Smooth muscle cell (in vitro differentiated cells): ENCODE measurements around the gene RIC1. TPM values are rescaled to one million over a fixed set of nuclear protein-coding genes. Genes with fewer than 3 reads are reported as not detected.

Source experiments
- DNase-seq: peaks from one replicate; lab custom pipeline; 2025; ENCODE audit not compliant: unreplicated experiment; lab: John Stamatoyannopoulos, UW
- H2AFZ ChIP-seq: fragments of 200-600 bp; sonication (generic); 2 replicates; pipeline ENCODE4 v1.6.0; 2016; ENCODE audit warnings: antibody characterized with exemption, low read depth, mild to moderate bottlenecking
- H3F3A ChIP-seq: fragments of 200-600 bp; sonication (generic); 2 replicates; pipeline ENCODE4 v1.6.0; 2017; ENCODE audit warnings: antibody characterized with exemption, low read depth
- H3K27ac ChIP-seq: fragments of 200-600 bp; sonication (generic); 2 replicates; pipeline ENCODE4 v1.5.1; 2016; ENCODE audit warnings: low read depth, mild to moderate bottlenecking
- H3K27me3 ChIP-seq: fragments of 200-600 bp; sonication (generic); 2 replicates; pipeline ENCODE4 v1.6.1; 2016; ENCODE audit warnings: low read depth, mild to moderate bottlenecking
- H3K36me3 ChIP-seq: fragments of 200-600 bp; sonication (generic); 2 replicates; pipeline ENCODE4 v1.5.1; 2016; ENCODE audit warnings: low read depth
- H3K4me1 ChIP-seq: fragments of 200-600 bp; sonication (generic); 2 replicates; pipeline ENCODE4 v1.5.1; 2016; ENCODE audit warnings: low read depth
- H3K4me2 ChIP-seq: fragments of 200-600 bp; sonication (generic); 2 replicates; pipeline ENCODE4 v1.6.0; 2016; ENCODE audit warnings: mild to moderate bottlenecking
- H3K4me3 ChIP-seq: fragments of 200-600 bp; sonication (generic); 2 replicates; pipeline ENCODE4 v1.5.1; 2016; ENCODE audit warnings: mild to moderate bottlenecking
- H3K79me2 ChIP-seq: fragments of 200-600 bp; sonication (generic); 2 replicates; pipeline ENCODE4 v1.6.0; 2016; ENCODE audit warnings: low read depth, mild to moderate bottlenecking
- H3K9ac ChIP-seq: fragments of 200-600 bp; sonication (generic); 2 replicates; pipeline ENCODE4 v1.6.0; 2016; ENCODE audit warnings: low read depth
- H3K9me3 ChIP-seq: fragments of 200-600 bp; sonication (generic); replicated peaks from 2 replicates; pipeline ENCODE4 v1.5.1; 2016; ENCODE audit warnings: low read depth
- H4K20me1 ChIP-seq: fragments of 200-600 bp; sonication (generic); 2 replicates; pipeline ENCODE4 v1.6.0; 2016; ENCODE audit warnings: low read depth
- WGBS: methylation state at CpG from one replicate; pipeline ENCODE4 v1.1.7; 2016; ENCODE audit warnings: low lambda C conversion rate; 5-methylcytosine and 5-hydroxymethylcytosine counted together
- polyA plus RNA-seq: library from polyadenylated mRNA; unstranded; fragments of >200 nt; fragmentation: Nextera tagmentation; extraction: Ambion mirVana; gene quantifications from 2 replicates; pipeline ENCODE4 v1.2.1, GENCODE V29; 2016
- total RNA-seq: library from RNA; depleted of rRNA; stranded (reverse); fragments of >200 nt; gene quantifications from 2 replicates; pipeline ENCODE4 v1.2.3, GENCODE V29; 2014
- TF ChIP-seq, protein P1 (sequence below): fragments of 200-600 bp; sonication (generic); IDR thresholded peaks from 2 replicates; pipeline ENCODE4 v1.5.1; 2017; ENCODE audit warnings: borderline replicate concordance, mild to moderate bottlenecking, antibody characterized with exemption; ENCODE audit not compliant: insufficient read depth, poor library complexity, severe bottlenecking

The RIC1 gene
- total and polyA plus RNA-seq, 2 experiments from 2014 or later = 9.9 to 52.4 TPM

- WGBS = 93% methylated on average over 1 of the region's 1 CpG
- Histone ChIP-seq H3K27ac (no peak overlapping the region), H3K36me3 (no peaks in the 10 kb centered on the region)
These were observed 196.3 kb downstream of the RIC1 start for GRCh38 chr9:5825223-5825622.

More at GRCh38 chr9:5825223-5825622, 196.3 kb downstream of the RIC1 start:
- Histone ChIP-seq H3K9ac (no peak overlapping the region), H3K4me3 (no peak overlapping the region), H3K79me2 (no peaks in the 10 kb centered on the region), H3K27me3 (no peaks in the 10 kb centered on the region), H3F3A (no peaks in the 10 kb centered on the region), H3K4me2 (no peak overlapping the region), H3K4me1 (no peaks in the 10 kb centered on the region), H3K9me3 (no peaks in the 10 kb centered on the region), H2AFZ (no peak overlapping the region), H4K20me1 (no peaks in the 10 kb centered on the region)
- TF ChIP-seq, protein P1, sequence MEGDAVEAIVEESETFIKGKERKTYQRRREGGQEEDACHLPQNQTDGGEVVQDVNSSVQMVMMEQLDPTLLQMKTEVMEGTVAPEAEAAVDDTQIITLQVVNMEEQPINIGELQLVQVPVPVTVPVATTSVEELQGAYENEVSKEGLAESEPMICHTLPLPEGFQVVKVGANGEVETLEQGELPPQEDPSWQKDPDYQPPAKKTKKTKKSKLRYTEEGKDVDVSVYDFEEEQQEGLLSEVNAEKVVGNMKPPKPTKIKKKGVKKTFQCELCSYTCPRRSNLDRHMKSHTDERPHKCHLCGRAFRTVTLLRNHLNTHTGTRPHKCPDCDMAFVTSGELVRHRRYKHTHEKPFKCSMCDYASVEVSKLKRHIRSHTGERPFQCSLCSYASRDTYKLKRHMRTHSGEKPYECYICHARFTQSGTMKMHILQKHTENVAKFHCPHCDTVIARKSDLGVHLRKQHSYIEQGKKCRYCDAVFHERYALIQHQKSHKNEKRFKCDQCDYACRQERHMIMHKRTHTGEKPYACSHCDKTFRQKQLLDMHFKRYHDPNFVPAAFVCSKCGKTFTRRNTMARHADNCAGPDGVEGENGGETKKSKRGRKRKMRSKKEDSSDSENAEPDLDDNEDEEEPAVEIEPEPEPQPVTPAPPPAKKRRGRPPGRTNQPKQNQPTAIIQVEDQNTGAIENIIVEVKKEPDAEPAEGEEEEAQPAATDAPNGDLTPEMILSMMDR = no peak
- no peak for DNase-seq

Other genes starting within 250 kb of the RIC1 start
- 40.1 and 44.2 TPM in 2 replicates for gene PLGRKT, start 191.2 kb upstream of the RIC1 start, total RNA-seq
- 37.0 and 39.8 TPM in 2 replicates for gene PLGRKT, start 191.2 kb upstream of the RIC1 start, polyA plus RNA-seq
- gene CD274, start 178.6 kb upstream of the RIC1 start, total RNA-seq = 4.0 and 6.3 TPM in 2 replicates
- 2.3 and 2.4 TPM in 2 replicates for gene CD274, start 178.6 kb upstream of the RIC1 start, polyA plus RNA-seq
- gene PDCD1LG2, start 118.6 kb upstream of the RIC1 start, total RNA-seq = 11.1 and 11.6 TPM in 2 replicates
- gene PDCD1LG2, start 118.6 kb upstream of the RIC1 start, polyA plus RNA-seq = 4.5 and 10.0 TPM in 2 replicates
- gene ERMP1, start 204.0 kb downstream of the RIC1 start, total RNA-seq = 10.6 and 10.7 TPM in 2 replicates
- 2.1 and 5.4 TPM in 2 replicates for gene ERMP1, start 204.0 kb downstream of the RIC1 start, polyA plus RNA-seq